GM12874 (cell line): Measurements from ENCODE around the gene CEP120.

Experiments
- TF ChIP-seq, protein P1 (sequence below): IDR thresholded peaks from 2 replicates; pipeline ENCODE4 v1.5.1; 2011; ENCODE audit warnings: low read depth, mild to moderate bottlenecking, control low read depth, low read length, moderate library complexity; ENCODE audit not compliant: insufficient read depth

CEP120 gene

DNA sequence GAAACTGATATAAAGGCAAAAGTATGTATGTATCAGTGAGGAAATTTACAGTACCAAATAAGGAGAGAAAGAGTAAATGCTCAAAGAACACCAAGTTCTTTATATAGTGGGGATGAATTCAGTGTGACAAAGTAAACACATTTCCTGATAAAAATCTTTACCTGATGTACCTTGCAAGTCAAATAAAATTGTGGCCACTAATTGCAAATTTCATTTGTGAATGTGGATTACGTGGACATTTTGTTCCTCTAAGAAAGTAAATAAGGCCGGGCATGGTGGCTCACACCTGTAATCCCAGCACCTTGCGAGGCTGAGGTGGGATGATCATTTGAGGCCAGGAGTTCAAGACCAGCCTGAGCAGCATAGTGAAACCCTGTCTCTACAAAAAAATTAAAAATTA lies 25.7 kb downstream of the CEP120 start:
- TF ChIP-seq, protein P1, sequence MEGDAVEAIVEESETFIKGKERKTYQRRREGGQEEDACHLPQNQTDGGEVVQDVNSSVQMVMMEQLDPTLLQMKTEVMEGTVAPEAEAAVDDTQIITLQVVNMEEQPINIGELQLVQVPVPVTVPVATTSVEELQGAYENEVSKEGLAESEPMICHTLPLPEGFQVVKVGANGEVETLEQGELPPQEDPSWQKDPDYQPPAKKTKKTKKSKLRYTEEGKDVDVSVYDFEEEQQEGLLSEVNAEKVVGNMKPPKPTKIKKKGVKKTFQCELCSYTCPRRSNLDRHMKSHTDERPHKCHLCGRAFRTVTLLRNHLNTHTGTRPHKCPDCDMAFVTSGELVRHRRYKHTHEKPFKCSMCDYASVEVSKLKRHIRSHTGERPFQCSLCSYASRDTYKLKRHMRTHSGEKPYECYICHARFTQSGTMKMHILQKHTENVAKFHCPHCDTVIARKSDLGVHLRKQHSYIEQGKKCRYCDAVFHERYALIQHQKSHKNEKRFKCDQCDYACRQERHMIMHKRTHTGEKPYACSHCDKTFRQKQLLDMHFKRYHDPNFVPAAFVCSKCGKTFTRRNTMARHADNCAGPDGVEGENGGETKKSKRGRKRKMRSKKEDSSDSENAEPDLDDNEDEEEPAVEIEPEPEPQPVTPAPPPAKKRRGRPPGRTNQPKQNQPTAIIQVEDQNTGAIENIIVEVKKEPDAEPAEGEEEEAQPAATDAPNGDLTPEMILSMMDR: no peak

DNA sequence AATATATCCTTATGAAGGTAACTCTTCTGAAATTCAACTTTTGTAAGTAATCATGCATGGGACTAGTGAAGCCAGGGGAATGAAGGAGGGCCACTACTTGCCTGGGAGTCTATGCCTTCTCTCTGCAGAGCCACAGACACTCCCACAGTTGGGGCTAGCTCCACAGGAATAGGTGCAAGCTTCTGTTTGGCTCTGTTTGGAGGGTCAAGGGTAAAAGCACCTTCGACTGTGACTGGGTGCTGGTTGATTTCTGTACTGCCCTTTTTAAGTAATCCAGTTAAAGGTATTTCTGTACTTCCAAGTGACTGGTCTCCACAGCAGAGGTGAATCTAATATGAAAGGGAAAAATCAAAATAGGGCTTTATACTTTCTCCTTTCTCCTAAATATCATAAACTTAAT lies 32.2 kb downstream of the CEP120 start:
- TF ChIP-seq, protein P1: no peak

DNA sequence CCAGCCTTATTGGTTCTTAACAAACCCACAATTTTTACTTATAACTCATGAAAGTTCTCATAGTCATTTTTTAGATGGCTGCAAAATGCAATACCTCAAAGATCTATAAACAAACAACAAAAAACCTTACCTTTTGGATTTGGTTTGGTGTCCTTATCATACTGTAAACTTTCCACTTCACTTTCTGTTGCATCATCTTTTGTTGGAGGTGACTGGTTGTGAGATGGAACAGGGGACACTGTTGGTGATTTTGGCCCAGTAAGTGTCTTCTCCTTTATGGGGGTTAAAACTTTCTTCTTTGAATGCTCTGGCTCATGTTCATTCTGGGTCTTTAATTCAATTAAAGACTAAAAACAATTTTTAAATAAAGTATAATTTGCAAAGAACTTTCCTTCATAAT lies 33.4 kb downstream of the CEP120 start:
- TF ChIP-seq, protein P1: no peak

DNA sequence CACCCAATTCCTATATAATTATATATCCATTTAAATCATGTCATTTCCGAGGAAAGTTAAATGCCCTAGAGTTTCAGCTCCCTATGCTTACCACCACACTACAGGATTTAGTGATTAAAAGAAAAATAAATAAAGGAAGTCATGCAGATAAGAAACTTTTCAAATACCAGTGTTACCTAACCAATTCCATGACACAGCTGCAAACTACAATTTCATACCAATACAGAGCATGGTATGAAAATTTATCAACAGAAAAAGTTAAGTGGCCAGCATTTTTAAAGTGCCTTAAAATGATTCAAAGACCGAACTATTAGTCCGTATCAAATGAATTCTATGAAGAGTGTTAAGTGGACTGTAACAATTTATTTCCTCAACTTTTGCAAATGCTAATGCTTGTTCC lies 35.9 kb downstream of the CEP120 start:
- TF ChIP-seq, protein P1: no peak

DNA sequence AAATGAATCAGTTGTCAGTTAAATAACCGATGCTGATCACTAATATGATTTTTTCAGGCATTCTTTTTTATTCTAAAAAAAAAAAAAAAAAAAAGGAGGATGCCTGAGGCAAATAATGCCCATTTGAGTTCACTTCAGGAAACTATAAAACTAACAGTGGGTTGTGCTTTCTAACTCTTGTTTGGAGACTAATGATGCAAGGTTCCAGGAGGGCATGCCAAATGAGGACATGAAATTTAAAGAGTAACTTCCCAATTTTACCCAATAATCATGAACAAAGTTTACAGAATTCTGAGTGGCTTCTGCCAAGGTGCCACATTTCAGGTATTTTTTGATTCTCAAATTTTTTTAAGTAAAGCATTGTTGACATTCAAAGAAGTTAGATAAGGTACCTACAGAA lies 41.0 kb downstream of the CEP120 start:
- TF ChIP-seq, protein P1: no peak

DNA sequence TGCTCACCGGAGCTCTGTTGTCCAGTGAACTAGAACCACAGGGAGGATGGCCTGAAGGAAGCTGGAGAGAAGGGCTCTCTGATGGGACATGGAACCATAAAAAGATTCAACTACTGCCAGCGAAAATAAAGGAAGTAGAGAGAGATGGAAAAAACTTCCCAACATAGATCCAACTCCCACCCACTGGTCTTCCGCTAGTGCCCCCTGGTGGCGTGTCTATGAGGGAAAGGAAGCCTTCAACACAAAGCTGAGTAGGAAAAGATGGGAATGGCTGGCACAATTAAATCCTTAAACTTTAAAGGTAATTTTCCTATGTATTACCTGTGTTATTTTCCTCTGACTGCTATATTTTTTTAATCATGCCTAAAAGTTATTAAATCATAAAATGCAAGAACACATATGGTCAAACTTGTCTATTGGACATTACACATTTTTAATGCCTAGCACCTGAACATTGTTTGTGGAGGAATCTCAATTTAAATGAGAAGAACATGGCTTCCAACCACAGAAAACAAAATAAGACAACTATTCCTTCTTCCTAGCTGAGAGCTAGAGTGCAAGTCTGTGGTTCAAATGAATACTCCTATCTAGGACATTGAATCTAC lies 51.5 kb downstream of the CEP120 start:
- TF ChIP-seq, protein P1: peak; percentile 61

DNA sequence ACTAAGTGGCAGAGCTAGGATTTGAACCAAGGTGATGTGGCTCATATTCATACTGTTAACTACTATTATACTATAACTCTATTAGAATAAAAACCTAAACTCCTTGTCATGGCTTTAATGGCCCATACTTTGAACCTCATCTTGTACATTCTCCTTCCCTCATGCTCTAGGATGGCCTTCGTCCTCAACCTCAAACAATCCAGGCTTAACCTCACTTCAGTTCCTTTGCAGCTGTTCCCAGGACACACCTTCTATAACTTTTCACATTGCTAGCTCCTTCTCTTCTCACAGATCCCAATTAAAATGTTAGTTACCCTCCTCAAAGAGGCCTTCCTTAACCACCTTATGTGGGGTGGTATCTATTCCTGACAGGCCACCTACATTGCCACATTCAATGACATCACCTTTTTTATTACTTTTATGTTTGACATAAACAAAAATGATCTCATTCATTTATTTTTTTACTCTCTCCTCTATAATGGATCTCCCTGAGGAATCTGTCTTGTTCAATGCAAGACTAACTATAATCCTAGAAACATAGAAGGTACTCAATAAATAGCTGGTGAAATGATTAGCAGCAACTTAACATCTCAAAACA lies 53.7 kb downstream of the CEP120 start:
- TF ChIP-seq, protein P1: no peak
